Thoracic aorta (tissue), 2 donors: ENCODE measurements around the gene UCK1. TPM values are rescaled to one million over a fixed set of nuclear protein-coding genes. Genes with fewer than 3 reads are reported as not detected.

Experiments
- ATAC-seq: fragments of 150-250 bp; one replicate; pipeline ENCODE4 v1.8.0; 2017; ENCODE audit warnings: low read depth; ENCODE audit not compliant: insufficient number of reproducible peaks, low FRiP score
- DNase-seq: peaks from one replicate; pipeline ENCODE4 v3.0.0-alpha.2; 2020; ENCODE audit warnings: low spot score
- H3K27ac ChIP-seq, 2 donors: fragments of 200-600 bp; sonication (generic); 1 replicate in 1 of 2; 2 replicates in 1 of 2; pipeline ENCODE4 v1.5.1; 2016; ENCODE audit warnings: mild to moderate bottlenecking in 2 of 2, moderate library complexity in 2 of 2
- H3K27me3 ChIP-seq: fragments of 200-600 bp; sonication (generic); replicated peaks from 2 replicates; pipeline ENCODE4 v1.6.0; 2016; ENCODE audit warnings: mild to moderate bottlenecking; ENCODE audit not compliant: insufficient read depth
- H3K36me3 ChIP-seq: fragments of 200-600 bp; sonication (generic); one replicate; pipeline ENCODE4 v1.5.1; 2016
- H3K4me1 ChIP-seq, 2 donors: fragments of 200-600 bp; sonication (generic); 1 replicate in 1 of 2; 2 replicates in 1 of 2; pipeline versions ENCODE4 v1.5.1 to v1.6.0; 2016; ENCODE audit warnings: low read depth in 2 of 2, mild to moderate bottlenecking in 1 of 2; ENCODE audit not compliant: control insufficient read depth in 1 of 2
- H3K4me3 ChIP-seq: fragments of 200-600 bp; sonication (generic); 2 replicates; pipeline ENCODE4 v1.5.1; 2016; ENCODE audit warnings: mild to moderate bottlenecking
- H3K9me3 ChIP-seq: fragments of 200-600 bp; sonication (generic); 2 replicates; pipeline ENCODE4 v1.5.1; 2016
- CTCF ChIP-seq: fragments of 200-600 bp; sonication (generic); IDR thresholded peaks from one replicate; pipeline ENCODE4 v1.5.1; 2019; ENCODE audit warnings: antibody characterized with exemption
- total RNA-seq, 2 donors: library from RNA; depleted of rRNA; stranded (reverse); fragments of >200 nt; gene quantifications; one replicate each; pipeline versions ENCODE4 v1.1.0 to v1.2.3, GENCODE V29; 2016

The UCK1 gene
- total RNA-seq, 2 donors from 2014 or later: 25.5 to 39.1 TPM

GRCh38 chr9:131484051-131484445 is 47.0 kb downstream of the UCK1 start:
- H3K27me3 ChIP-seq: no peaks in the 10 kb centered on the region
- peak overlapping the region in 1 of 2 donors; percentile 39 for H3K27ac ChIP-seq
- no peaks in the 10 kb centered on the region for H3K9me3 ChIP-seq
- no peak overlapping the region for H3K4me3 ChIP-seq
- H3K36me3 ChIP-seq: peaks cover 86% of the 10 kb centered on the region
- ATAC-seq (no peak), DNase-seq (no peak)
- no peak for TF ChIP-seq CTCF
- peaks cover 0 to 16% of the 10 kb centered on the region in 2 donors for H3K4me1 ChIP-seq

- Histone ChIP-seq H3K27ac (peak overlapping the region; percentile 39 to 52), H3K36me3 (peaks cover 86% of the 10 kb centered on the region), H3K4me1 (peaks cover 0 to 16% of the 10 kb centered on the region in 2 donors), H3K9me3 (no peaks in the 10 kb centered on the region), H3K4me3 (no peak overlapping the region), H3K27me3 (no peaks in the 10 kb centered on the region)
- no peak for TF ChIP-seq CTCF
- DNase-seq: no peak
- no peak for ATAC-seq
Observed at GRCh38 chr9:131483319-131484050, 47.6 kb downstream of the UCK1 start.

- Histone ChIP-seq H3K4me1 (peaks cover 0 to 16% of the 10 kb centered on the region in 2 donors), H3K9me3 (no peaks in the 10 kb centered on the region), H3K27ac (peak overlapping the region; percentile 39 to 52), H3K4me3 (no peak overlapping the region), H3K27me3 (no peaks in the 10 kb centered on the region), H3K36me3 (peaks cover 86% of the 10 kb centered on the region)
- TF ChIP-seq CTCF: no peak
- no peak for DNase-seq
- no peak for ATAC-seq
Observed at GRCh38 chr9:131482343-131483006, 48.6 kb downstream of the UCK1 start.

- Histone ChIP-seq H3K9me3 (no peaks in the 10 kb centered on the region), H3K27me3 (no peaks in the 10 kb centered on the region), H3K4me1 (peaks cover 0 to 16% of the 10 kb centered on the region in 2 donors), H3K27ac (no peak overlapping the region), H3K36me3 (peaks cover 89% of the 10 kb centered on the region), H3K4me3 (no peak overlapping the region)
- DNase-seq: no peak
- no peak for TF ChIP-seq CTCF
- ATAC-seq: no peak
Observed at GRCh38 chr9:131481441-131482342, 49.4 kb downstream of the UCK1 start.

GRCh38 chr9:131480258-131480657 is 50.8 kb downstream of the UCK1 start:
- Histone ChIP-seq H3K27me3 (no peaks in the 10 kb centered on the region), H3K36me3 (peaks cover 89% of the 10 kb centered on the region), H3K4me1 (peaks cover 0 to 16% of the 10 kb centered on the region in 2 donors), H3K4me3 (no peak overlapping the region), H3K27ac (no peak overlapping the region), H3K9me3 (no peaks in the 10 kb centered on the region)
- TF ChIP-seq CTCF: no peak
- DNase-seq (no peak), ATAC-seq (no peak)
